ENCODE results near the gene NSG2.

Gene NSG2

GRCh38 chr5:174154559-174154958, 109.1 kb downstream of the NSG2 start:
- Histone ChIP-seq H3K9me3 (ENCODE audit: low read length) (no peaks in the 10 kb centered on the region), H3K36me3 (ENCODE audit: insufficient read depth, low read length) (no peaks in the 10 kb centered on the region), H3K27me3 (ENCODE audit: insufficient read depth, low read length) (no peaks in the 10 kb centered on the region), H3K4me1 (ENCODE audit: insufficient read depth, low read length) (no peaks in the 10 kb centered on the region), H3K4me3 (ENCODE audit: low read length) (no peak overlapping the region), H2AFZ (ENCODE audit: low read depth, low read length) (no peak overlapping the region)

- no peak overlapping the region for H3K4me3 ChIP-seq (ENCODE audit: low read length)
- no peaks in the 10 kb centered on the region for H3K36me3 ChIP-seq (ENCODE audit: insufficient read depth, low read length)
- H2AFZ ChIP-seq (ENCODE audit: low read depth, low read length): no peak overlapping the region
- H3K4me1 ChIP-seq (ENCODE audit: insufficient read depth, low read length): no peaks in the 10 kb centered on the region
- no peaks in the 10 kb centered on the region for H3K27me3 ChIP-seq (ENCODE audit: insufficient read depth, low read length)
- no peaks in the 10 kb centered on the region for H3K9me3 ChIP-seq (ENCODE audit: low read length)
Measured at GRCh38 chr5:174155281-174155680, 109.8 kb downstream of the NSG2 start.

- Histone ChIP-seq H2AFZ (ENCODE audit: low read depth, low read length) (no peak overlapping the region), H3K4me1 (ENCODE audit: insufficient read depth, low read length) (no peaks in the 10 kb centered on the region), H3K4me3 (ENCODE audit: low read length) (no peak overlapping the region), H3K36me3 (ENCODE audit: insufficient read depth, low read length) (no peaks in the 10 kb centered on the region), H3K27me3 (ENCODE audit: insufficient read depth, low read length) (no peaks in the 10 kb centered on the region), H3K9me3 (ENCODE audit: low read length) (no peaks in the 10 kb centered on the region)
Measured at GRCh38 chr5:174155706-174156105, 110.2 kb downstream of the NSG2 start.

- H3K36me3 ChIP-seq (ENCODE audit: insufficient read depth, low read length): no peaks in the 10 kb centered on the region
- no peak overlapping the region for H2AFZ ChIP-seq (ENCODE audit: low read depth, low read length)
- no peaks in the 10 kb centered on the region for H3K4me1 ChIP-seq (ENCODE audit: insufficient read depth, low read length)
- H3K27me3 ChIP-seq (ENCODE audit: insufficient read depth, low read length): no peaks in the 10 kb centered on the region
- no peak overlapping the region for H3K4me3 ChIP-seq (ENCODE audit: low read length)
- H3K9me3 ChIP-seq (ENCODE audit: low read length): no peaks in the 10 kb centered on the region
Measured at GRCh38 chr5:174157048-174157447, 111.5 kb downstream of the NSG2 start.

All from neuron (in vitro differentiated cells).